ENCODE data around the gene SLC30A2.

DNA sequence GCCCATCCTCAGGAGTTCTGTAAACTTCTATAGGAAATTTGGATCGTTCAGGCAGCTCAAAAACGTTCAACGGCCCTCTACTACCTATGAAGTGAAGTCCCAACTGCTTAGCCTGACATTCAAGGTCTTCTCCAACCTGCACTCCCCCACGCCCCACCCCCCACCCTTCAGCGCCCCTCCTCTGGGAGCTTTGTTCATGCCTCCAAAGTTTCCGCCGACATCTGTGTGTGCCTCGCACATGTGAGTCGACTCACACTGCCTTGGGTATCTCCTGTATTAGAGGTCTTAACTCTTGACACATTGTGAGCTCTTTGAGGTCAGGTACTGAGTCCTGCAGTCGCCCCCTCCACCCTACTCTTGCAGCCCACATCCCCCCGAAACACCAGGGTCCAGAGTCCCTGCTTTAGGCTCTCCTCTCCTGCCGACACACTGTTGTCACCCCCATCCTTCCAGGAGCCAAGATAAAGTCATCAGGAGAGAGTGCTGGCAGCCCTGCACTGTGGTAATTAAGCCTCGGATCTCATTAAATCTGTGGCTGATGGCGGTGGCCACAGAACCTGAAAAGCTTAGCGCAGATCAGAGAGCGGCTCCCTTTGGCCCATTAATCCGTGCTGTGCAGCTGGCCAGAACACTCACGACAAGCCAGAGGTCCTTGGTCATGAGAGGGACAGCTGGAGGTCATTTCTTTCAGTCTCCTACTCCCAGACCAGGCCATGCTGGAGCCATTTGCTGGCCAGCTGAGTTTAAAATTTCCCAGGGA lies 46.7 kb downstream of the SLC30A2 start:
- TF ChIP-seq GATA3 (IDR thresholded peaks at IDR 0.05; ENCODE audit: low read depth, low read length) = no peak
- no peak for TF ChIP-seq GATA2 (IDR thresholded peaks at IDR 0.05; ENCODE audit: low read depth, low read length)

Measured in SH-SY5Y (cell line).